GM19468 (cell line): Measurements from ENCODE around the gene ADSS1.

Experiments
- ATAC-seq: cut with Tn5 transposase; IDR thresholded peaks from one replicate; pipeline ENCODE4 v1.9.1; 2021; ENCODE audit warnings: mild to moderate bottlenecking, moderate library complexity, moderate number of reproducible peaks; ENCODE audit not compliant: unreplicated experiment; ENCODE audit errors: extremely low read depth

ADSS1 gene

DNA sequence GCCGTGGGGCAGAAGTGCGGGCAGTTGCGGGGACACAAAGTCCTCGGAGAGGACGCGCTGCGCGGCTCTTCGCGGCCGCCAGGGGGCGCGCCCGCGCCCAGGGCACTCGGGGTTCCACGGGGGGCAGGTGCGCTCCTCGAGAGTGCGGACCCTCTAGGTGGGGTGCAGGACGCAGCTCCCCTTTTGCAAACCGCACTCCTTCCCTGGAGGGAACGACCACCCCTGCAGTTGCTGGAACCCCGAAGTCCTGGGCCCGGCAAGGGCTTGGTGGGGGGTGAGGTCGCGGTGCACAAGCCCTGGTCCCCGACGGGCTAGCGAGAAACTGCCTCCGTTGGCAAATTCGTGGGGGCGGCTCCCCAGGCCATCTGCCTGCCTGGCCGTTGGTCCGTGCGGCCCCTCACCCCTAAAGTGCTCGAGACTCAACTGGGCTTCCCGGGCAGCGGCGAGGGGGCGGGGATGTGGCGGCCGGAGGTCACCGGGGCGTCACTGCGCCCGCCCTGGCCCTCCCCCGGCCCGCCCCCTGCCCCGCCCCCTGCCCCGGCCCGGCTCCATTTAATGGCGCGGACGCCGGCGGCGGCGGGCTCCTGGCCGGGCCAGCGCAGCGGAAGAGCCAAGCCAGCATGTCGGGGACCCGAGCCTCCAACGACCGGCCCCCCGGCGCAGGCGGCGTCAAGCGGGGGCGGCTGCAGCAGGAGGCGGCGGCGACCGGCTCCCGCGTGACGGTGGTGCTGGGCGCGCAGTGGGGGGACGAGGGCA is at the start of gene ADSS1:
TSS of gene ADSS1 (plus strand) at position 579 of the 756 bp plus-strand sequence. CDS start at position 621, 42 bp downstream.
- ATAC-seq = no peak

DNA sequence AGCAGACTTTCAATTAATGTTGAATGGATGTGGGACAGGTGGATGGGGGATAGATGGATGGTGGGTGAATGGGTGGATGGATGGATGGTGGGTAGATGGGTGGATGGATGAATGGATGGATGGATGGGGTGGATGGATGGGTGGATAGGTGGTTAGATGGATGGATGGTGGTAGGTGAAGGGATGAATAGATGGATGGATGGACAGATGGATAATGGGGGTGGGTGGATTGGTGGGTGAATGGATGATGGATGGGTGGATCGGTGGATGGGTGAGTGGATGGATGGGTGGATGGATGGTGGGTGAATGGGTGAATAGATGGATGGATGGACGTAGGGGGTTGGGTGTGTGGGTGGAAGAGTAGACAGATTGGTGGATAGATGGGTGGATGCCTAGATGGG is 48.6 kb upstream of the ADSS1 start:
- ATAC-seq = no peak

DNA sequence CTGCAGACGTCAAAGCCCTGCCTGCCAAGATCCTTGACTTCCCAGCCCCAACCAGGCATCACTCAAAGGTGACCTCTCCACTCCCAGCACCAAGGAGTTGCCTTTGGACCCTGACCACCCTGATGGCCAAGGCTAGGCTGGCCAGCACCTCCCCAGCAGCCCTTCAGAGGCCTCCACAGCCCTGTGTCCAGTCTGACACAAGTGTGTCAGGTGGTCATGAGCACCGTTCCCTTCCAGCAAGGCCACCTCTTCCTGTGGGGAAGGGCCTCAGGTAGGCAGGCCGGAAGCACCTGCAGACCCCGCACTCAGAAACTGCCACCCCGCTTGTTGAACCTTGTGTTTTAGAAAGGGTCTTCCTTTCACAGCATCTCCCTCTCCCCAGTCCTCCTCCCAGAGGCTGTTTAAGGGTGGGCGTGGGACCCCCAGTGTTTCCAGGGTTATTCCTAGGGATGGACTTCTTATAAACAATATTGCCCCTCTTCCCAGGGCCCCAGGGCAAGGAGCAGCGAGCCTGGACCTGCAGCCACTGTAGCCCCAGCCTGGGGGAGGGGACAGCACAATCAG is 47.8 kb upstream of the ADSS1 start:
- no peak for ATAC-seq

DNA sequence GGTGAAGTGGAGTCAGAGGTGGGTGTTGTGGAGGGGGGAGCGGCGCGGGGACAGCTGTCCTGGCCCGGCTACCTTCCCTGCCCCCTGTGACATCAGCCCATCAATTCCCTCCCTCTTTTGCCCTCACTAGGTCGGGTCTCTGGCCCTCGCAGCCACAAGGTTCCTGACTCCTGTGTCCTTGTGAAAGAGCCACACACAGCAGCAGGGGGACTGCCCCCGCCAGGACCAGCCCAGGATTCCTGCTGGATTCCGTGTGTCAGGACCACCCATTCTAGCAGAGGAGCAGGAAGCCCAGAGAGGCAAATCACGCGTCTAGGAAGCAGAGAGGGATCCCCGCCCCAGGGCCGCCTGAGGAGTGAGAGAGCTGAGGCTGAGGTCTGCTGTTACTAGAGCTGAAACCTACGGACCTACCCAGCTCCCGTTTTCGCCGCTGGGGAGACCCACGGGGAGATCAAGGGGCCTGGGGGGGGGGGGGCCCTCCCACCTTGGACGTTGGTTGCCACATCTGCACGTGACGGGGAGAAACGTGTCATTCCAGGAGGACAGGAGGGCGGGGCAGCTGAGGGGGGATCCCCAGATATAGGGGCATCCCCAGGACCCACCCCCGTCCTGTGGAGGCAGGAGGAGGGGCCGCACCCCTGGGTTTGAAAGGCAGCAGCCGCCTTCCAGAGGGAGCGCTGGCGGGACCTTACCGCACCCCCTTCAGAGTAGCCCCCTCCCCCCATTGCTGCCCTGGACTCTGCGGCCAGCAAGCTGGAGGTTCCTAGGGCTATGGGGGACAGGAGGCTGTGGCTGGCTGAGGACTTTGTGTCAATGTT is 47.1 kb upstream of the ADSS1 start:
- ATAC-seq = no peak

DNA sequence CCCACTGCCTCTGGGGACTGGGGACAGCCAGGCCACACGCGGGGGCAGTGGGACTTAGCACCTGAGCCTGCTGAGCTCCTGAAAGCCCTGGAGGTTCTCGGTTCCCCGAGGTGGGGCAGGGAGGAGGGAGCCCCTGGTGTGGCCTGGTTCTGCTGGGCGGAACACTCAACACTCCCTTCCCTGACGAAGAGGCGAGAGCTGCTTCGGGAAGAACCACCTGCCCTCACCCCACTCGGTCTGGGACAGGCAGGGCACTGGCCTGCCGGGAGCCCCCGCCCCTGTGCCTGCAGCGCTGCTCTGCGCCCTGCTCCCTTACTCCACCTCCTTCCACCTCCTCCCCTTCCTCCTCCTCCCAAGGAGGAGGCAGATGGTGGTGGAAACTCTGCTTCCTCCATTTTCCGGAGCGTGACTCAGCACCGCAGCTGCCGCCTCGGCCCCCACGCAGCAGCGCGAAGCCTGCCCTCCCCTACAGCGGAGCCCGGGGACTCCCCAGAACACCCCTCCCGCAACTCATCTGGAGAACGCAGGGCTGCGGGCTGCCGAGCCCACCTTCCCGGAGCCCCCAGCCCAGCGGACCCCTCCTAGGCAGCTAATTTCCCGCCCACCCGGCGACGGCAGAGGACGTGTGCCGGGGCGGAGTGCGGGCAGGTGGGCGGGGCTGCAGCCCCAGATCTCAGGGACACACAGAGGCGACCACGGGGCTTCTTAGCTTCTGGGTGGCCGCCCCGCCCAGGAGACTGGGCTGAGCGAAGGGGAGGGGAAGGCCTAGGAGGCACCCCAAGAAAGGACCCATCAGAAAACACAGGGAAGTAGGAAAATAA is 46.3 kb upstream of the ADSS1 start:
- ATAC-seq = peak; percentile 17

- no peak for ATAC-seq
Observed at GRCh38 chr14:104678346-104678745, 45.7 kb upstream of the ADSS1 start.

- no peak for ATAC-seq
Observed at GRCh38 chr14:104678901-104679705, 44.9 kb upstream of the ADSS1 start.

DNA sequence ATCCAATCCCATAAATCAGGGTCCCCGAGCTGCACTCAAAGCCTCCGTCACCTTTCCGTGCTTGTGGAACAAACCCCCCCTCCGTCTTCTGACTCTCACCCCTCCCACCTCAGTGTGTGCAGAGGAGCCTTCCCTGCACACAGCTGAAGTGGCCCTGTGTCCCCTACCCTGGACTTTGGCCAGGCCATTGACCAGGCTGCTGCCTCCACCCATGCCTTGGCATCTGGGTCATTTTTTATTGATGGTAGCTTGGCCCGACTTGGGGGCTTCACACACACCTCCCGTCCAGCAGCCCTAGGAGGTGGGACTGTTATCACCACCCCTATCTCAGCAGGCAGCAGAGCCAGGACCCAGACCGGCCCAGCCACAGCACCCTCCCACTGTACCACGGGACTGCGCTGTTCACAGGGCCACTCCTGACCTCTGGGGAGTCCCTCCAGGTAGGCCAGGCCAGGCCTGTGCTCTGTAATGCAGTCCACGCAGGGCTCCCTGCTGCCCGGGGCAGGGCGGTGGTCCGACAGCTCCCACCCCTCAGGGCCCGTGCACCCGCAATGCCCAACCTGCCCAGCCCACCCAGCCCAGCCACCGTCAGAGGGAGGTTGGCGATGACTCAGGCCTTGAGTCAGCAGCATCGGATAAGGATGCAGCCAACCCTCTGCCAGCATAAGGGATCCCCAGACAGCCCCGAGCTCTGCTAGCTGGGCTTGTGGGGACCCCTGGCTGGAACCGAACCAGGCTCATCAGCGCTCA is 43.8 kb upstream of the ADSS1 start:
- no peak for ATAC-seq

- peak; percentile 22 for ATAC-seq
Observed at GRCh38 chr14:104680806-104681688, 43.0 kb upstream of the ADSS1 start.

- ATAC-seq = no peak
Observed at GRCh38 chr14:104681689-104682074, 42.3 kb upstream of the ADSS1 start.

- no peak for ATAC-seq
Observed at GRCh38 chr14:104682107-104682593, 41.9 kb upstream of the ADSS1 start.

DNA sequence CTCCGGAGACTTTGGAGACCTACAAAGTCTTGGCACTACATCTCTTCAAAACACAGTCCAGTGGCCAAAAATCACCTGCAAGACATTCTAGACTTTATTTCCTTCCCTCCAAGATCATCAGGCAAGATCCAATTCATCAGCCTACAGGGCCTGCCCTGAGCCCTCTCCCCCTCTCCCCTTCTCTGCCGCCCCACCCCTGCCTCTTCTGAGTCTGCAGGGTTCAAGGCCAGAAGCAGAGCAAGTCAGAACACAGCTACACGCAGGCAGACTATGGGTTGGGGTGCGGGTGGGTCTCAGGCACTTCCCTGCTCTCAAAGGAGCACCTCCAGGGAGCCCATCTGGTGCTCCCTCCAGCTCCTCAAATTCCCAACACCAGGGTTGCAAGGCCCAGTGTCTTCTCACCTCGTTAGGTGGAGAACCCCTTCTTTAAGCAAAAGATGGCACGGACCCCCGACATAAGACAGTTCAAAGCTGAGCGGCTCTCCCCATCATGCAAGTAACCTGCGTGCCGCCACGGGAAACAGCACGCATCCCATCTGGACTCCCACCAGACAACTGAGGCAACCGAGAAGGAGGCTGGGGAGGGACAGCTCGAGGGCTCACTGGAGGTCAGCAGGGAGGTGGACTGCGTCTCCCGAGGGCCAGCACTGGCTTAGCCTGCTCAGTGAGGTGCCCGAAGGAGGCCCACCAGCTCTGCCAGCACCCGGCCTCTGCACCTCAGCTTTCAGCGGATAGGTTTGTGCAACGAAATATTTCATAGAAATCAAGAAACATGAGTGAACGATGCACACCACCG is 40.2 kb upstream of the ADSS1 start:
- ATAC-seq = no peak

DNA sequence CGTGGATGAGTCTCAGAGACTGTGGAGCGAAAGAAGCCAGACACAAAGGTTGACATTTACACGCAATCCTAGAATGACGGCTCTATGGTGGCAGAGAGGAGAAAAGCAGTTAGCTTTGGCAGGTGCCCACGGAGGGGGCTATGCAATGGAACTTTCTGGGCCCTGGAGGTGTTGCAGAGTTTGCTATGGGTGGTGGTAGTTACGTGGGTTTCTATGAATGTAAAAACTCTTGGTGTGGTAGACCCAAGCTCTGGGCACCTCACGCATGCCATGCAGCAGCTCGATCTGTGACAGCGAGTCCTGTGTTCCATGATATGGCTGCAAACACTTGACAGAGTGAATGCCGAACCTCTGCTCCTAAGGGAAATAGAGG is 39.6 kb upstream of the ADSS1 start:
- ATAC-seq = no peak

GRCh38 chr14:104685216-104685997 is 38.6 kb upstream of the ADSS1 start:
- ATAC-seq = no peak

DNA sequence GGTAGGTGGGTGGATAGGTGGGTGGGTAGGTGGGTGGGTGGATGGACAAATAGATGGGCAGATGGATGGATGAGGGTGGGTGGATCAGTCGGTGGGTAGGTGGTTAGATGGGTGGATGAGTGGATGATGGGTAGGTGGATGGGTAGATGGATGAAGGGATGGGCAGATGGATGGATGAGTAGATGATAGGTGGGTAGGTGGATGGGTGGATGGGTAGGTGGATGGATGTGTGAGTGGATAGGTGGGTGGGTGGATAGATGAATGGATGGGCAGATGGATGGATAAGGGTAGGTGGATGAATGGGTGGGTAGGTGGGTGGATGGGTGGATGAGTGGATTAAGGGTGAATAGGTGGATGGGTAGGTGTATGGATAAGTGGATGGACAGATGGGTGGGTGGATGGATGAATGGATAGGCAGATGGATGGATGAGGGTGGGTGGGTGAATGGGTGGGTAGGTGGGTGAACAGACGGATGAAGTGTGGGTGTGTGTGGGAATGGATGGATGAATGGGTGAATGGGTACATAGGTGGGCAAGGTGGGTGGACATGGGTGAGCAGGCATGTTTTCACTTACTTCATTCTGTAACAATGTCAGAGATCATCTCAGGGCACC is 37.9 kb upstream of the ADSS1 start:
- no peak for ATAC-seq
